Activated naive CD4-positive, alpha-beta T cell treated with anti-CD3 and anti-CD28 coated beads, Interleukin-2, amount 50 U/mL, for 24 hours (primary cell): ENCODE results near the gene IGSF21.

Experiments
- H3K27ac Mint-ChIP-seq: one replicate; pipeline ENCODE4 v1.8.0; 2021; ENCODE audit warnings: mild to moderate bottlenecking, mixed read lengths
- H3K27me3 Mint-ChIP-seq: one replicate; pipeline ENCODE4 v1.8.0; 2021; ENCODE audit warnings: mixed read lengths
- H3K36me3 Mint-ChIP-seq: one replicate; pipeline ENCODE4 v1.8.0; 2021; ENCODE audit warnings: mixed read lengths
- H3K4me1 Mint-ChIP-seq: one replicate; pipeline ENCODE4 v1.8.0; 2021; ENCODE audit warnings: mixed read lengths
- H3K4me3 Mint-ChIP-seq: one replicate; pipeline ENCODE4 v1.8.0; 2021; ENCODE audit warnings: mild to moderate bottlenecking, mixed read lengths
- H3K9me3 Mint-ChIP-seq: one replicate; pipeline ENCODE4 v1.8.0; 2021; ENCODE audit warnings: mixed read lengths

The IGSF21 gene

DNA sequence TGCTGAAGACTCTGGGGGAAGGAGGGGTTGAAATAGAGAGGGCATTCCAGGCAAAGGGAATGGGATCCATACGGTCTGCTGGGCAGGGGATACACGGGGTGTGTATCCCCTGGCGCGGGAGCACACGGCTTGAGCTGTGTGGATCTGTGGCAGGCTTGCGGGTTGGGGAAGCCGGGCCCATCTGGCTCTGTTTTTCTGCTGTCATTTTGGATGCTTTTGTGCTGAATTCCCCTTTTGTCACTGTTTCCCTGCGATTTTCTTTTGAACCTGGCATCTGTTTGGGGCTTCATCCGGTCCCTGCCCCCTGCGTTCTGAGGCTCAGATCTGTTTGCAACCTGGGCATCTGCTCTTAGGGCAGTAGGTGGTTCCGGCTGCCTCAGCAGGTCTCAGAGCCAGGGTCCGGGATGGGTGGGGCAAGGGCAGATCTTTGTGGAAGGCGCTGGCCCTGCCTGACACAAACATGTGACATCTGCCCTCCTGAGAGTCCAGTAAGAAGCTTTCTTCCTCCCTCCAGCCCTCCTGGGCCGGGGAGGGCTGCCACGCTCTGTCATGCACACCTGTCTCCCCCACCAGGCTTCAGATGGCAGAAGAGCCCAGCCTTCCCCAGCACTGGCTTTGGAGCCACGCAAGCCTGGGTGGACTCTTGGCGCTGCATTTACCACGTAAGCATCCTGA is 84.0 kb downstream of the IGSF21 start:
- Mint-ChIP-seq H3K27ac (no peak overlapping the region), H3K36me3 (no peaks in the 10 kb centered on the region), H3K9me3 (no peaks in the 10 kb centered on the region), H3K4me3 (no peak overlapping the region), H3K27me3 (peaks cover 20% of the 10 kb centered on the region), H3K4me1 (no peaks in the 10 kb centered on the region)

DNA sequence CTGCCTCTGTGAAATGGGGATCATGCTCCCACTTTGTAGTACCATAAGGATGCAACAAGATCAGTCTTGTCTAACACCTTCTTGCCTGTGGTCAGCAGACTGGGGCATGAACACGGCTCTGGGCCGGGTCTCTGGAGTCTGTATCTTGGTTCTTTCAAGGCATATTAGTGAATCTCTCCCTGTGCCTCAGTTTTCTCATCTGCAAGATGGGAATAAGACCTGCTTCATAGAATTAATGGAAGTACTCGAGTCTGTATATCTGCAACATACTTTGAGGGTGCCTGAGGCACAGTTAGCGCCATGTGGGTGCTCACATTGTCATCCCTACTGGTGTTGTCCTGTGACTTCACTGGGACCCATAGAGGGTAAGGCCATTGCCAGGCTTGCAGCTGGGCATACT is 84.6 kb downstream of the IGSF21 start:
- Mint-ChIP-seq H3K27me3 (peaks cover 17% of the 10 kb centered on the region), H3K27ac (no peak overlapping the region), H3K9me3 (no peaks in the 10 kb centered on the region), H3K4me3 (no peak overlapping the region), H3K4me1 (no peaks in the 10 kb centered on the region), H3K36me3 (no peaks in the 10 kb centered on the region)

DNA sequence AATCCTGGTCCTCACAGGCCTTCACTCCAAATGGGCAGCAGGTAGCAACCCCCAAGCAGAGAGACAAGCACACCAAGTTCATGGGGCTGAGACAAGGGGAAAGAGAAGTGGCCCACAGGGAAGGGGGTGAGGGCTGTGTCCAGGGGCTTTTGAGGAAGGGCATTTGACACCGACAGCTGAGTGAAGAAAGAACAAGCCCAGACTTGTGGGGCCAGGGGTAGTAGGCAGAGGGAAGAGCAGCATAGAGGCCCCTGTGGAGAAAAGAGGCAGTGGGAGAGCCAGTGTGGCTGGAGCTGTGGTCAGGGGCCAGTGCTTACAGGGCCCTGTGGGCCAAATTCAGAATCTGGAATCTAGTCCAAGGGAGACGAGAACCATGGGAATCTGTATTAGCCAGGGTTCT is 85.4 kb downstream of the IGSF21 start:
- no peak overlapping the region for H3K27ac Mint-ChIP-seq
- H3K27me3 Mint-ChIP-seq: peaks cover 17% of the 10 kb centered on the region

DNA sequence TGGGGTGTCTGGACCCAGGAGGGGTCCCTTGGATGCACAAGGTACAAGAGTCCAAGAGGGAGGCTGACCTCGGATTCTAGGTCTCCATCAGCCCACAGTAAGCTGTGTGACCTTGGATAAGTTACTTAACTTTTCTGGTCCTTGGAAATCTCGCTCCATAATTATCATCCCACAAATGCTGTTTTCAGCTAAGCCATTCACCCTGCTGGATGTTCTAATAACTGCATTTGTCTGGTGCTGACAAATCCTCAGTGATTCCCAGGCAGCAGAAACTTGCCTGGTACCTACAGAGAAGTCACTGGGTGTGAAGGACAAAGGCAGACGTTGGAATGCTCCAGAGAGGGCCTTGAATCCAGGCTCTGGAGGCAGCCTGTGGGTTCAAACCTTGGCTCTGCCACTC is 89.7 kb downstream of the IGSF21 start:
- H3K4me1 Mint-ChIP-seq: no peaks in the 10 kb centered on the region
- H3K4me3 Mint-ChIP-seq: no peak overlapping the region
- peaks cover 28% of the 10 kb centered on the region for H3K27me3 Mint-ChIP-seq
- H3K9me3 Mint-ChIP-seq: no peaks in the 10 kb centered on the region
- H3K27ac Mint-ChIP-seq: no peak overlapping the region
- no peaks in the 10 kb centered on the region for H3K36me3 Mint-ChIP-seq

More for the DNA sequence above, 85.4 kb downstream of the IGSF21 start:
- Mint-ChIP-seq H3K9me3 (no peaks in the 10 kb centered on the region), H3K4me3 (no peak overlapping the region), H3K36me3 (no peaks in the 10 kb centered on the region), H3K4me1 (no peaks in the 10 kb centered on the region)

DNA sequence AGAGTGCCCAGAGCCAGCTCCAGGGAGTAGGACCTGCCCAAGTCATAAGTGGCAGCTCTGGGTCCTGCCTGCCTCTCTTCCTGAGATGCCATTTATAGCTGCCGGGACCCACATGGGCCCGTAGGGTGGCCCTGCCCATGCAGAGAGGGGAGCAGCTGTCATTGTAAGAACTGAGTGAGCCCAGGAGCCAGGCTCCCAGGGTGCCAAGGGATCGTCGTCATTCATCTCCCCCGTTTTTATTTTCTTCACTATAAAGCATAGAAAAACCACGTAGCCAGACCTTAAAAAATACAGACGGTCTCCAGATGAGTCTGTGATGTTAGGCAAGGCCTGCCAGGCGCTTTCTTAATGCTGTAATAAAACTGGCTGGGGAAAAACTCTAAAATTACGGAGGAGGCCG is 90.7 kb downstream of the IGSF21 start:
- no peaks in the 10 kb centered on the region for H3K36me3 Mint-ChIP-seq
- no peaks in the 10 kb centered on the region for H3K4me1 Mint-ChIP-seq
- no peaks in the 10 kb centered on the region for H3K9me3 Mint-ChIP-seq
- no peak overlapping the region for H3K27ac Mint-ChIP-seq
- no peak overlapping the region for H3K4me3 Mint-ChIP-seq
- H3K27me3 Mint-ChIP-seq: peaks cover 27% of the 10 kb centered on the region

DNA sequence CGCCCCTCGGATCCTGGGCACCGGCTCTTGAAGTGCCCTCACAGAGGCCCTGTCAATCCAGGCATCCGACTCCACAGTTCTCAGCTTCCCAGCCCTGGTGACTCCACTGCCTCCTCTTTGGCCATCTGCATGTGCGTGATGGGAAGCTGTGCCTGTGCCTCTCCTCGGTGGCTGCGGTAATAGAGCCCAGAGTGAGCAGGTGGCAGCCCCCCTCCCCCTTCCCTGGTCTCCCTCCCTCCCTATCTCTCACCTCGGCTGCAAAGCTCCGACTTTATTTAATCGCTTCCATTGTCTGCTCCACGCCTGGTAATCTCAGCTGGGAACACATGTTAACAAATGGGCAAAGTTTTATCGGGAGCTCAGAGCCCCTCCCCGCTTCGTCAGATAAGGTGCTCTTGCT is 91.9 kb downstream of the IGSF21 start:
- no peaks in the 10 kb centered on the region for H3K9me3 Mint-ChIP-seq
- no peak overlapping the region for H3K4me3 Mint-ChIP-seq
- no peak overlapping the region for H3K27ac Mint-ChIP-seq
- H3K27me3 Mint-ChIP-seq: peaks cover 26% of the 10 kb centered on the region
- H3K4me1 Mint-ChIP-seq: no peaks in the 10 kb centered on the region
- no peaks in the 10 kb centered on the region for H3K36me3 Mint-ChIP-seq

DNA sequence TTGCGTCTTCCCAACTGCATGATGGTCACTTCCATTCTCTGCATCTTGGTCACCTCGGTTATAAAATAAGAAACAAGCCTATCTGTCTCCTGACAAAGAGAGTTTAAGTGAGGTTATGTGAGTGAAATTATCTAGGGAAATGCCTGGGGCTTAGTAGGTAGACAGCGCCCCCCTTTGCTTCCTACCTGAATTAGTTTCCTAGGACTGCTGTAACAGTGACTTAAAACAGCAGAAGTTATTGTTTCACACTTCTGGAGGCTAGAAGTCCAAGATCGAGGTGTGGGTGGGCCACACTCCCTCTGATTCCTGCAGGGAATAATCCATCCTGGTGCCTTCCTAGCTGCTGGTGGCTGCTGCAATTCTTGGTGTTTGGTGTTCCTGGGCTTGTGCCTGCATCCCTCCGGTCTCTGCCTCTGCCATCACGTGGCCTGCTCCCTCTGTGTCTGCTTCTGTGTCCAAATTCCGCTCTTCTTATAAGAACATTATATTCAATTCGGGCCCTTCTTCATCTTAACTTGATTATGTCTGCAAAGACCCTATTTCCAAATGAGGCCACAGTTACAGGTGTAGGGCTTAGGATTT is 92.6 kb downstream of the IGSF21 start:
- H3K4me1 Mint-ChIP-seq: no peaks in the 10 kb centered on the region
- no peaks in the 10 kb centered on the region for H3K36me3 Mint-ChIP-seq
- H3K27me3 Mint-ChIP-seq: peaks cover 24% of the 10 kb centered on the region
- H3K4me3 Mint-ChIP-seq: no peak overlapping the region
- no peak overlapping the region for H3K27ac Mint-ChIP-seq
- H3K9me3 Mint-ChIP-seq: no peaks in the 10 kb centered on the region

DNA sequence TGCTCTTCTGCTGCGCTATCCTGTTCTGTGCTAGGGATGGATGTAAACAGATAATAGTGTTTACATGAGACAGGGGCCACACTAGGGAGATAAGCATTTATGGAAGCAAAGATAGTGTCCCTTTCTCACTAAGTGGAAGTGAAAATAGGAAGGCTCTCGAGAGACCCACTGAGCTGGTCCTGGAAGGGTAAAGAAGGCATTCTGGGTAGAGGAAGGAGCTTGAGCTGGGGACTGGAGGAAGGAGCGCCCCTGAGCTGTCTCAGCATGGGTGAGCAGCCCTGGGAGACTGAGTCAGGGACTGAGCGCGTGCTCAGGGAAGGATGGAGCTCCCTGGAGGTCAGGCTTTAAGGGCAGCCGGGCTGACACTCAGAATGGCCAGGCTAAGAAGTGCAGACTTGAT is 93.3 kb downstream of the IGSF21 start:
- Mint-ChIP-seq H3K4me3 (no peak overlapping the region), H3K36me3 (no peaks in the 10 kb centered on the region), H3K9me3 (peaks cover 3% of the 10 kb centered on the region), H3K27ac (no peak overlapping the region), H3K27me3 (peaks cover 21% of the 10 kb centered on the region), H3K4me1 (no peaks in the 10 kb centered on the region)

DNA sequence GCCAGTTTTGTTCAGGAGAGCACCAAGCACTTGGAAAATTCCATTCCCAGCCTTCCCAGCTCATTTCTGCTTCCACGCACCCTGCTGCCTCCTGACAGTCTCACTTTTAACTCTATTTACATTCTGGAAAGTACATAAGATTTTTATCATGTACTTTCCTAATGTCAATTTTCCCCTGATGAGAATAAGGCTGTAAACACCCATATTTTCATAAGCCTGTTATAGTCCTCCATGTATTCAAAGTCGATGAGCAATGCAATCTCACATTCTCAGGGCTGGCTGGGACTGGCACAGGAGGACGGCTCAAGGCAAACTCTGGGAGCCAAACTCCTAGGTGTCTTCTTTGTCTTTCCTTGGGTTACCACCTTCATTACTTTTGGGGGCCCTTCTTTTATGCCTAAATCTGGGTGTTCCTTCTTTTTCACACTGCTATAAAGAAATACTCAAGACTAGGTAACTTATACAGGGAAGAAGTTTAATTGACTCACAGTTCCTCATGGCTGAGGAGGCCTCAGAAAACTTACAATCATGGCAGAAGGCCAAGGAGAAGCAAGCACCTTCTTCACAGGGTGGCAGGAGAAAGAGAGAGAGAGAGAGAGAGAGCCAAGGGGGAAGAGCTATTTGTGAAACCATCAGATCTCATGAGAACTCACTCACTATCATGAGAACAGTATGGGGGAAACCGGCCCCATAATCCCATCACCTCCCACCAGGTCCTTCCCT is 94.6 kb downstream of the IGSF21 start:
- H3K4me1 Mint-ChIP-seq: no peaks in the 10 kb centered on the region
- H3K4me3 Mint-ChIP-seq: no peak overlapping the region
- H3K36me3 Mint-ChIP-seq: no peaks in the 10 kb centered on the region
- no peak overlapping the region for H3K27ac Mint-ChIP-seq
- H3K9me3 Mint-ChIP-seq: peaks cover 4% of the 10 kb centered on the region
- peaks cover 21% of the 10 kb centered on the region for H3K27me3 Mint-ChIP-seq

DNA sequence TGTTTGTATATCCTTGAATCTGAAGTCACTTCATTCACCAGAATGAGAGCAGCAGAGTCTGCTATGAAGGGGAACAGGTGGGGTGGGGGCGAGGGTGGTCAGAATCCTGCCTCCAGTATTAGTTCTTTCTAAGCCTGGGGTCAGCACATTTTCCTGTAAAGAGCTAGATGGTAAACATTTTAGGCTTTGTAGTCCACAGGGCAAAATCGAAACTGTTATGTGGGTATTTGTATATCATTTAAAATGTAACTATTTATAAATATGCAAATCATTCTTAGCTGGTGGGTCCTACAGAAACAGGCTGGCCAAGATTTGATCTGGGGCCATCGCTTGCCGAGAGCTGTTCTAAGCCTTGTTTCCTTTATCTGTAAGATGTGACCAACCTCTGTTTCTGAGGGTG is 96.0 kb downstream of the IGSF21 start:
- no peak overlapping the region for H3K27ac Mint-ChIP-seq
- peaks cover 4% of the 10 kb centered on the region for H3K9me3 Mint-ChIP-seq
- H3K4me1 Mint-ChIP-seq: no peaks in the 10 kb centered on the region
- H3K4me3 Mint-ChIP-seq: no peak overlapping the region
- no peaks in the 10 kb centered on the region for H3K36me3 Mint-ChIP-seq
- H3K27me3 Mint-ChIP-seq: peaks cover 17% of the 10 kb centered on the region

DNA sequence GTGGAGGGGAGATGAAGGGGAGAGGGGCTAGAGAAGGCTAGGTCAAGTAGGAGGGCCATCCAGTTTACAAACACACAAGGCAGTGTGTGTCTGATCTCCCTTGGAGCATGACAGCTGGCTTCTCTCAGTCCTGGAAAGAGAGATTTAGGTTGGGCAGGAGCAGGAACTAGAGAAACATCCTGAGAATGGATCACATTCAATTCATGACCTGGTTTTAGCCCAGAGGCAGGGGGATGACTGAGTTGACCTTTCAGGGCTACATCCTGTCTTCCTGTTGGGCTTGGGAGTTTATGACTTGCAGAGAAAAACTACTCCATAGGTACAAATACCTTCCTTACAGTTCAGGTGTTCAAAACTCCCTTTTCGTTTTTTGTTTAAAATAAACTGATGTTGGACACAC is 97.0 kb downstream of the IGSF21 start:
- H3K4me1 Mint-ChIP-seq: no peaks in the 10 kb centered on the region
- peaks cover 16% of the 10 kb centered on the region for H3K27me3 Mint-ChIP-seq
- no peak overlapping the region for H3K4me3 Mint-ChIP-seq
- peaks cover 4% of the 10 kb centered on the region for H3K9me3 Mint-ChIP-seq
- H3K27ac Mint-ChIP-seq: no peak overlapping the region
- no peaks in the 10 kb centered on the region for H3K36me3 Mint-ChIP-seq

DNA sequence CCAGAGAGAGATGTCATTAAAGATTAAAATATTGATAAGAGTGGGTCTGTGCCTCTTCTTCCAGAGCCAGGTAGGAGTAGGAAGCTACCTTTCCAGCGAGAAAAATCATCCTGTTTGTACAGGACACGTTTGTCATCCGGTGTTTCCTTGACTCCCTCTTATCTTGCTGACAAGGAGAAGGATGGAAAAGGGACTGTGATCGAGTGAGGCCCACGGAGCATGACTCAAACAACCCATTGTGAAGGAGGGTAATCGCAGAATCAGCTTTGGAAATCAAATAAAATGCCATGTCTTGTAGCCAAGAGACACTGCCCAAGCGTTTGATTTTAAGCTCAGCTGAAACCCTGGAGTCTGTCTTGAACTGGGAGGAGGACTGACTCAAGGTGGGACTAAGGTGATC is 97.7 kb downstream of the IGSF21 start:
- Mint-ChIP-seq H3K36me3 (no peaks in the 10 kb centered on the region), H3K27ac (no peak overlapping the region), H3K4me1 (no peaks in the 10 kb centered on the region), H3K4me3 (no peak overlapping the region), H3K27me3 (peaks cover 16% of the 10 kb centered on the region), H3K9me3 (peaks cover 4% of the 10 kb centered on the region)

DNA sequence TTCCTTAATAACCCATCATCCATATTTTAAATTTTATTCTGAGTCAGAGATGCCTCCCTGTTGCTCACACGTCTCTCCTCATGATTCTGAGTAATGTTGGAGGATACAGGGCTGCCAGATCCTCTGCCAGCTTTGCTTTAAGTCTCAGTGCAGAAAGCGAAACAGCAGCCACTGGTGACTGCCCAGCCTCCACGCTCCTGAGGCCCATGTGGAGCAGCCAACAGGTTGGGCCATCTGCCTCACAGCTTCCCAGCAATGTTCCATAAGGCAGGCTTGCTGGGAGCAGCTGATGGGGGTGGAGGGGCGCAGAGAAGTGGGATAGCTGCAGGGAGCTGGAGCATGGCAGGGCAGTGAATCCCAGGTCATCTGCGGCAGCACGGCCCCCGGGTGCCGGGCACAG is 104.2 kb downstream of the IGSF21 start:
- Mint-ChIP-seq H3K27ac (no peak overlapping the region), H3K36me3 (no peaks in the 10 kb centered on the region), H3K4me1 (no peaks in the 10 kb centered on the region), H3K27me3 (peaks cover 8% of the 10 kb centered on the region), H3K9me3 (no peaks in the 10 kb centered on the region), H3K4me3 (no peak overlapping the region)

DNA sequence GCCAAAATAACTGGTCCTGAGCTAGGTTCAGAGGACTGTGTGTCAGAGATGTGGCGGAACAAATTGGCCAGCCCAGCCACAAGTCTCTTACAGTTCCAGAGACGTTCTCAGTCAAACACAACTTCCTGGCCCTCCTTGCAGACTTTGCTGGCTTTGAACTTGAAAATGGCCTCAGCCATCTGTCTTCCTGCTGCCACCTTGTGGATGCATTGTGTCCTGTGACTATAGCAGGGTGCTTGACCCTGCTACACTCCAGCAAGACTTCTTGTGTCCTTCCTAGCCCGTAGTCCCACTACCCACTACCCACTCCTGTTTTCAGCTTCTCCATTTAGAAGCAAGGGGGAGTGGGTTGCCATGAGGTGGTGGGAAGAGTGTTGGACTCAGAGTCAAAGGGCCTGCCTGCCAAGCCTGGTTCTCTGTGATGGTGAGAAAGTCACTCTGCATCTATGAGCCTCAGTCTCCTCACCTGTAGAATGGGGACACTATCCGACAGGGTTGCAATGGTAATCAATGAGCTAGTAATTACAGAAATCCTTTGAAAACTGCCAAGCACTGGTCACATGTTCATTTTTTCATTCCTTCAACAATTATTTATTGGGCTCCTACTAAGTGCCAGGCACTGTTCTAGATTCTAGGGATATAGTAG is 109.9 kb downstream of the IGSF21 start:
- Mint-ChIP-seq H3K27me3 (peaks cover 7% of the 10 kb centered on the region), H3K36me3 (no peaks in the 10 kb centered on the region), H3K9me3 (peaks cover 14% of the 10 kb centered on the region), H3K4me1 (no peaks in the 10 kb centered on the region), H3K27ac (no peak overlapping the region), H3K4me3 (no peak overlapping the region)

DNA sequence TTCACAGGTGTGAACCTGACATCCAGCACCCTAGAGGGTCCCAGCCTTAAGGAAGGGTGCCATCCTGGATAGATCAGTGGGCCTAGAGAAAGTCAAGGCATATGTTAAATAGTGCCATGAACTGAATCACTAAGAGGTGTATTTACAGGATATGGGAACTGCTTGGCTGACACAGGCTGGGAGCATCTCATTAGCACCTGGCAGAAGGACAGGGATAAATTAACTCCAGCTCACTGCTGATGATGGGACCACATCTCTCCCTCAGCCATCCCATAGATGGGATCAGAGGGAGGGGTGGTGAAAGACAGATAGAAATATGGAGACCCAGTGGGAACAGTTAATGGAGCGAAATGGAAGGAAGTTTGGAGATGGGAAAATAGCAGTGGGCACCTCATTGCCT is 122.0 kb downstream of the IGSF21 start:
- Mint-ChIP-seq H3K36me3 (peaks cover 2% of the 10 kb centered on the region), H3K4me1 (no peaks in the 10 kb centered on the region), H3K4me3 (no peak overlapping the region), H3K27me3 (peaks cover 10% of the 10 kb centered on the region), H3K27ac (no peak overlapping the region), H3K9me3 (no peaks in the 10 kb centered on the region)

DNA sequence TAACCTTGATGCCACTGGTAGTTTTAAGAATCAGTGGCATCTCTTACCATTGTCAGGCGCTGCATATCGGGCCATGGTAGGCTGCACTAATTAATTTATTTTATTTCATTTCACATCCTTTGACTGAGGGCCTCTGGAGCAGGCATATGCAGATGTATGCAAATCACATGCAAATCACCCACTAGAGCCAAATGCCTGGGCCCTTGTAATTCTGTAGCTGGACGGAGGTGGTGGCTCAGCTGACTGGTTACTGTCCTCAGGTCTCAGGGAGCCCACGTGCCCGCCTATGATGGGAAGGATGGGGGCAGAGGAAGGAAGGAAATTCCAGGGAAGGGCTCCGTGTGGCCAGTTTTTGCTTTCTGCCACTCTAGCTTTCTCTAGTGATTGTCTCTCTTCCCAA is 122.7 kb downstream of the IGSF21 start:
- no peaks in the 10 kb centered on the region for H3K4me1 Mint-ChIP-seq
- H3K36me3 Mint-ChIP-seq: peaks cover 2% of the 10 kb centered on the region
- H3K27me3 Mint-ChIP-seq: peaks cover 10% of the 10 kb centered on the region
- H3K9me3 Mint-ChIP-seq: peaks cover 4% of the 10 kb centered on the region
- no peak overlapping the region for H3K27ac Mint-ChIP-seq
- H3K4me3 Mint-ChIP-seq: no peak overlapping the region
